ENCODE results near the gene HMGA1. TPM values are rescaled to one million over a fixed set of nuclear protein-coding genes. Genes with fewer than 3 reads are reported as not detected.

Gene HMGA1
- total and polyA plus RNA-seq, 2 of the 13 experiments (the other 11 are each of a cell fraction or from before 2014, with no cell fraction given): 117 to 145 TPM

DNA sequence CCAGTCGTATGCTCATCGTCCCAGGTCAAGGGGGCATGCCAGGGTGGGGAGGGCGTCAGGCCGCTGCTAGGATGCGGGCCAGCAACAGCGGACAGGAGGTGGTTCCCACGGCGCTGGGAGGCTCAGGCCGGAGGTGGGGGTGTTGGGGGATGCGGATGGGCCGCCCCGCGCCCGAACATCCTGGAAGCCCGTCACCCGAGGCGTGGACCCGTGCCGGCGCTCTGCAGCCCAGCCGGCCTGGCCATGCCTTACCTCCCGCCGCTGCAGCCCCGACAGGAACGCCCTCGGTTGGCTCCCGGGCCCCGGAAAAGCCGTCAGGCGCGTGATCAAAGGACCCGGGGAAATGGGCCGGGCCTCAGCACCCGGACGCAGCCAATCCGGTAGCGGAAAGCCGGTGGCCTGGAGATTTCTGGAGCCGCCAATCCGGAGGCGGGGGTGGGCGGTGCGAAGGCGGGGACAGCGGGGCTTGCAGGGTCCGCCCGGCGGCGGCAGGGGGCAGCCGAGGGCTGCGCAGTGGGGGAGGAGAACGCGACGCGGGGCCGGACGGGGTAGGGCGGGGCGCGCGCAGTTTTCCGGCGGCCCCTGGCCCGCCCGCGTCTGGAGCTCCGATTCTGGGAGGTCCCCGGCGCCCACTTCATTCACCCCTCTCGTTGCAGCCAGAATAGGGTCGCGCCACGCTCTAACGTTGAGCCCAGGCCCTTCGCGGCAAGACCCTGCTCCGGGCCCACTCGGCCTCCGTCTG lies 12.2 kb downstream of the HMGA1 start, which contains the start of gene SMIM29 (continued):
- TF ChIP-seq CCAR2 (optimal IDR thresholded peaks at IDR 0.05; ENCODE audit: low read depth, low read length): no peak
- peak; percentile 79 for TF ChIP-seq ZFX (CRISPR knock-in tag; IDR thresholded peaks at IDR 0.05; ENCODE audit: low read depth)
- TF ChIP-seq SRY (CRISPR knock-in tag; IDR thresholded peaks at IDR 0.05): peak; percentile 54; the same call in 1 of the 2 replicates
- TF ChIP-seq MEIS2 (CRISPR knock-in tag; IDR thresholded peaks at IDR 0.05): peak; percentile 92
- peak; percentile 89 for TF ChIP-seq SALL1 (CRISPR knock-in tag; IDR thresholded peaks at IDR 0.05)
- no peak for TF ChIP-seq U2AF2 (IDR thresholded peaks at IDR 0.05; ENCODE audit: low read depth, low read length)
- TF ChIP-seq, protein P1, sequence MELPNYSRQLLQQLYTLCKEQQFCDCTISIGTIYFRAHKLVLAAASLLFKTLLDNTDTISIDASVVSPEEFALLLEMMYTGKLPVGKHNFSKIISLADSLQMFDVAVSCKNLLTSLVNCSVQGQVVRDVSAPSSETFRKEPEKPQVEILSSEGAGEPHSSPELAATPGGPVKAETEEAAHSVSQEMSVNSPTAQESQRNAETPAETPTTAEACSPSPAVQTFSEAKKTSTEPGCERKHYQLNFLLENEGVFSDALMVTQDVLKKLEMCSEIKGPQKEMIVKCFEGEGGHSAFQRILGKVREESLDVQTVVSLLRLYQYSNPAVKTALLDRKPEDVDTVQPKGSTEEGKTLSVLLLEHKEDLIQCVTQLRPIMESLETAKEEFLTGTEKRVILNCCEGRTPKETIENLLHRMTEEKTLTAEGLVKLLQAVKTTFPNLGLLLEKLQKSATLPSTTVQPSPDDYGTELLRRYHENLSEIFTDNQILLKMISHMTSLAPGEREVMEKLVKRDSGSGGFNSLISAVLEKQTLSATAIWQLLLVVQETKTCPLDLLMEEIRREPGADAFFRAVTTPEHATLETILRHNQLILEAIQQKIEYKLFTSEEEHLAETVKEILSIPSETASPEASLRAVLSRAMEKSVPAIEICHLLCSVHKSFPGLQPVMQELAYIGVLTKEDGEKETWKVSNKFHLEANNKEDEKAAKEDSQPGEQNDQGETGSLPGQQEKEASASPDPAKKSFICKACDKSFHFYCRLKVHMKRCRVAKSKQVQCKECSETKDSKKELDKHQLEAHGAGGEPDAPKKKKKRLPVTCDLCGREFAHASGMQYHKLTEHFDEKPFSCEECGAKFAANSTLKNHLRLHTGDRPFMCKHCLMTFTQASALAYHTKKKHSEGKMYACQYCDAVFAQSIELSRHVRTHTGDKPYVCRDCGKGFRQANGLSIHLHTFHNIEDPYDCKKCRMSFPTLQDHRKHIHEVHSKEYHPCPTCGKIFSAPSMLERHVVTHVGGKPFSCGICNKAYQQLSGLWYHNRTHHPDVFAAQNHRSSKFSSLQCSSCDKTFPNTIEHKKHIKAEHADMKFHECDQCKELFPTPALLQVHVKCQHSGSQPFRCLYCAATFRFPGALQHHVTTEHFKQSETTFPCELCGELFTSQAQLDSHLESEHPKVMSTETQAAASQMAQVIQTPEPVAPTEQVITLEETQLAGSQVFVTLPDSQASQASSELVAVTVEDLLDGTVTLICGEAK (IDR thresholded peaks at IDR 0.05): no peak
- TF ChIP-seq, protein P1 (CRISPR knock-in tag; IDR thresholded peaks at IDR 0.05): no peak
- peak; percentile 48; the same call in 1 of the 2 replicates for TF ChIP-seq PPARG (CRISPR knock-in tag; conservative IDR thresholded peaks at IDR 0.05)
- no peak for TF ChIP-seq NKX3-1 (CRISPR knock-in tag; IDR thresholded peaks at IDR 0.05)
- peak; percentile 90 for TF ChIP-seq STAG1 (CRISPR knock-in tag; IDR thresholded peaks at IDR 0.05)
- TF ChIP-seq RARG (CRISPR knock-in tag; IDR thresholded peaks at IDR 0.05; ENCODE audit: low read depth): 0 out of 2 replicates have a peak, but pooled peaks have one; percentile 77
- TF ChIP-seq, protein P2, sequence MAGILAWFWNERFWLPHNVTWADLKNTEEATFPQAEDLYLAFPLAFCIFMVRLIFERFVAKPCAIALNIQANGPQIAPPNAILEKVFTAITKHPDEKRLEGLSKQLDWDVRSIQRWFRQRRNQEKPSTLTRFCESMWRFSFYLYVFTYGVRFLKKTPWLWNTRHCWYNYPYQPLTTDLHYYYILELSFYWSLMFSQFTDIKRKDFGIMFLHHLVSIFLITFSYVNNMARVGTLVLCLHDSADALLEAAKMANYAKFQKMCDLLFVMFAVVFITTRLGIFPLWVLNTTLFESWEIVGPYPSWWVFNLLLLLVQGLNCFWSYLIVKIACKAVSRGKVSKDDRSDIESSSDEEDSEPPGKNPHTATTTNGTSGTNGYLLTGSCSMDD (CRISPR knock-in tag; IDR thresholded peaks at IDR 0.05): 0 out of 2 replicates have a peak, but pooled peaks have one; percentile 29
- peak; percentile 32; the same call in 1 of the 2 replicates for TF ChIP-seq HNF4G (IDR thresholded peaks at IDR 0.05; ENCODE audit: borderline replicate concordance, low read depth, low read length)
- TF ChIP-seq HNF4G (CRISPR knock-in tag; IDR thresholded peaks at IDR 0.05; ENCODE audit: borderline replicate concordance, low read depth): no peak; the same call in 1 of the 2 replicates
- TF ChIP-seq FOXP1 (IDR thresholded peaks at IDR 0.05): no peak
- no peak for TF ChIP-seq FOXP1 (CRISPR knock-in tag; IDR thresholded peaks at IDR 0.05)
- TF ChIP-seq USF2 (IDR thresholded peaks at IDR 0.05; ENCODE audit: low read depth, low read length): no peak
- no peak for TF ChIP-seq USF2 (CRISPR knock-in tag; IDR thresholded peaks at IDR 0.05; ENCODE audit: borderline replicate concordance)

All from HepG2 (cell line).